Neural progenitor cell (in vitro differentiated cells): ENCODE measurements around the gene ARHGAP26.

Experiments
- CTCF ChIP-seq: fragments of 200-600 bp; sonication (generic); IDR thresholded peaks from 2 replicates; pipeline ENCODE4 v1.5.1; 2017; ENCODE audit warnings: antibody characterized with exemption, mild to moderate bottlenecking
- EZH2 ChIP-seq: fragments of 200-600 bp; sonication (generic); IDR thresholded peaks from 2 replicates; pipeline ENCODE4 v1.6.1; 2017; ENCODE audit warnings: antibody characterized with exemption, mild to moderate bottlenecking, moderate library complexity

DNA sequence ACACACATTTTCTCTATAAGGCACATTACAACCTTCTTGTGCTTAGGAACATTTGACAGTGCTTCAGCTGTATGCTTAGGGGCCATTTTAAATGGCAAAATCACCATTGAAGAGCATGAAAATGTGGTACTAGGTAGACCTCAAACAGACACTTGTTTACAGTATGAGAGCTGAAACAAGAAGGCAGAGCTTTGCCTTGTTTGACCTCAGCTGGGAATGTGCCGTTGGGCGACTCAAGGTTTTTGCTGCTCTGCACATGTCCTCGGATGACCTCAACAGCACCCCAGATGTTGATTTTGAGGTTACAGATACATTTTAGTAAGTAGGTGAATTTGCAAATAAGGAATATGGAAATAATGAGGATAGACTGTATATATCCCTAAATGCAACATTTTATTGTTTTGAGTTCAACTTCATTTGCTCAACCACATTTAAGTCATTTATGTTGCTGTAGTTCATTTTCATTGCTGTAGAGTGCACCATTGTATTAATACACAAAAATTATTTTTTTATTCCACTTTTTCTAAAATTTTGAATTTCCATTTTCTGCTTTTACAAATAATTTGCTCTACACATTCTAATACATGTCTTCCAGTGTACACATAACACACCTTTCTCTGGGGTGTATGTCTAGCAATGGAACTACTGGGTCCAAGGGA, 426.6 kb downstream of the ARHGAP26 start:
- TF ChIP-seq CTCF = no peak
- TF ChIP-seq EZH2 = no peak
